ENCODE results near the gene DNAJB4. TPM values are rescaled to one million over a fixed set of nuclear protein-coding genes. Genes with fewer than 3 reads are reported as not detected.
"Not testable (repeated sequence)": the region's sequence is repeated elsewhere in the genome, so short reads cannot be mapped to it uniquely, and the experiment has no call there.

The DNAJB4 gene
- total RNA-seq, 2 donors from 2014 or later = 20.2 to 24.1 TPM

DNA sequence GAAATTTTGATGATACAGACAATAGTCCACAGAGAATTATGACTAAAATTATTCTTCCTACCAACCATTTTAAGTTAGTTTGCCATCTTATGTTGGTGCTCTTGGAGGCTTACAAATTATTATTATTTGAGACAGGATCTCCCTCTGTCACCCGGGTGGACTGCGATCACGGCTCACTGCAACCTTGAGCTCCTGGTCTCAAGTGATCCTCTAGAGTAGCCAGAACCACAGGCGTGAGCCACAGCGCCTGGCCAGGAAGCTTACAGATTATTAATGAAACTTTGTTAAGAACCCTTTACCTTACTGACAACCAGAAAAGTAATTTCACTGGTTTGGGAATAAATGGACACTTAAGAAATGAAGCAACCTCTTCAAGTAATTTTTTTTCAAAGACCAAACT, 8.0 kb upstream of the DNAJB4 start:
- H3K27me3 ChIP-seq = no peaks in the 10 kb centered on the region
- peaks cover 52% of the 10 kb centered on the region for H3K4me1 ChIP-seq
- no peaks in the 10 kb centered on the region for H3K36me3 ChIP-seq (replicated peaks in 1 of 2; ENCODE audit: insufficient read depth in 1 of 2, low read depth in 2 of 2)
- no peak overlapping the region for H3K4me3 ChIP-seq
- H3K27ac ChIP-seq = peak overlapping the region in 2 of 4 donors; percentile 54 to 84
- H3K9me3 ChIP-seq = no peaks in the 10 kb centered on the region
- DNase-seq = peak in 1 of 4 donors; percentile 45
- 34 to 59% methylated on average over 5 of the region's 5 CpGs for WGBS, 2 donors
- TF ChIP-seq, protein P1, sequence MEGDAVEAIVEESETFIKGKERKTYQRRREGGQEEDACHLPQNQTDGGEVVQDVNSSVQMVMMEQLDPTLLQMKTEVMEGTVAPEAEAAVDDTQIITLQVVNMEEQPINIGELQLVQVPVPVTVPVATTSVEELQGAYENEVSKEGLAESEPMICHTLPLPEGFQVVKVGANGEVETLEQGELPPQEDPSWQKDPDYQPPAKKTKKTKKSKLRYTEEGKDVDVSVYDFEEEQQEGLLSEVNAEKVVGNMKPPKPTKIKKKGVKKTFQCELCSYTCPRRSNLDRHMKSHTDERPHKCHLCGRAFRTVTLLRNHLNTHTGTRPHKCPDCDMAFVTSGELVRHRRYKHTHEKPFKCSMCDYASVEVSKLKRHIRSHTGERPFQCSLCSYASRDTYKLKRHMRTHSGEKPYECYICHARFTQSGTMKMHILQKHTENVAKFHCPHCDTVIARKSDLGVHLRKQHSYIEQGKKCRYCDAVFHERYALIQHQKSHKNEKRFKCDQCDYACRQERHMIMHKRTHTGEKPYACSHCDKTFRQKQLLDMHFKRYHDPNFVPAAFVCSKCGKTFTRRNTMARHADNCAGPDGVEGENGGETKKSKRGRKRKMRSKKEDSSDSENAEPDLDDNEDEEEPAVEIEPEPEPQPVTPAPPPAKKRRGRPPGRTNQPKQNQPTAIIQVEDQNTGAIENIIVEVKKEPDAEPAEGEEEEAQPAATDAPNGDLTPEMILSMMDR (IDR thresholded peaks at IDR 0.05) = no peak
- TF ChIP-seq POLR2A (IDR thresholded peaks at IDR 0.05) = no peak
- ATAC-seq = no peak
- intact Hi-C loops (cut with DNase I) = no loop called here

DNA sequence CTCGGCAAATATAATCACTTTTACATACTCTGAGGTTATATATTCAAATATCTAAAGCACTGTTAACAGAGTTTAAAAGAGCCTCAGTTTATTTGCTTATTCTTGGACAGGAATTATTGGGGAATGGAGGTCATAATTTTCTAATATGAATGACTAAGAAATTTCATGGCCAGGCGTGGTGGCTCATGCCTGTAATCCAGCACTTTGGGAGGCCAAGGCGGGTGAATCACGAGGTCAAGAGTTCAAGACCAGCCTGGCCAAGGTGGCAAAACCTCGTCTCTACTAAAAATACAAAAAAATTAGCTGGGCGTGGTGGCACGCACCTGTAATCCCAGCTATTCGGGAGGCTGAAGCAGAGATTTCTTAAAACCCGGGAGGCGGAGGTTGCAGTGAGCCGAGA, 4.2 kb upstream of the DNAJB4 start:
- H3K4me3 ChIP-seq; H3K27me3 ChIP-seq; H3K9me3 ChIP-seq; H3K36me3 ChIP-seq (replicated peaks in 1 of 2; ENCODE audit: insufficient read depth in 1 of 2, low read depth in 2 of 2); DNase-seq; ATAC-seq; intact Hi-C loops (cut with DNase I): not testable (repeated sequence)
- peak overlapping the region in 2 of 4 donors; percentile 49 to 84 for H3K27ac ChIP-seq
- H3K4me1 ChIP-seq = peaks cover 53% of the 10 kb centered on the region
- 90 to 92% methylated on average over 11 of the region's 11 CpGs for WGBS, 2 donors

DNA sequence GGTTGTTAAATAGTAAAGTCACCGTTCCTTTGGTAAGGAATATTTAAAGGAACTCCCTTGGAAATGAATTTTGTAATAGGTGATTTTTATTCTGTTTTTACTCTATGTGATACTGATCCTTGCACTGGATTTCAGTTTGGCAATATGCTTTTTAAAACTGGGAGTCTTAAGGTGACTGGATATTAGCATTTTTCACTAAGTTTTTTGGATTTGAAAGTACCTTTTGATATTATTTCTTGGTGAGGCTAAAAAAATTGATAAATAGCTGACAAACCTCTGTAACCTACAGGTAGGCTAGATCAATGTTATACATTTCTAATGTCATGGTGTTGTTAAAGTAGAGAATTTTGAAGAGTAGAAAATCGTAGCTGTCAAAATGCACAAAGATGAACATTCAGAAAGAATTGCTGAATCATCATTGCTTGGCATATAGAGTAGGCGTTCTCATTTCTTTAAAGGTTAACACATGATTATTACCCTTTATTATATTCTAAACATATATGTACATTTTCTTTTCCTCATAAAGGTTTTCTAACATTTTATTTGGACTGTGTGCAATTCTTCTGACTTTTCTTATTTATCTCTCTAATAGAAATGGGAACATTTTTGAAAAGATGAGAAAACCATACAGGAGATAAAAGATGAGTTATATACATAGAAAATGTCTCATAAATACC, 1.5 kb upstream of the DNAJB4 start:
- H3K36me3 ChIP-seq (replicated peaks in 1 of 2; ENCODE audit: insufficient read depth in 1 of 2, low read depth in 2 of 2) = no peaks in the 10 kb centered on the region
- no peaks in the 10 kb centered on the region for H3K27me3 ChIP-seq
- 9 to 12% methylated on average over 3 of the region's 3 CpGs for WGBS, 2 donors
- H3K9me3 ChIP-seq = no peaks in the 10 kb centered on the region
- ATAC-seq (no peak), DNase-seq (no peak)
- H3K4me3 ChIP-seq = no peak overlapping the region
- TF ChIP-seq, protein P1 (IDR thresholded peaks at IDR 0.05) = no peak
- no peak for TF ChIP-seq POLR2A (IDR thresholded peaks at IDR 0.05)
- peaks cover 36% of the 10 kb centered on the region for H3K4me1 ChIP-seq
- intact Hi-C loops (cut with DNase I) = no loop called here
- peak overlapping the region; percentile 3 to 93 (median 86) for H3K27ac ChIP-seq

DNA sequence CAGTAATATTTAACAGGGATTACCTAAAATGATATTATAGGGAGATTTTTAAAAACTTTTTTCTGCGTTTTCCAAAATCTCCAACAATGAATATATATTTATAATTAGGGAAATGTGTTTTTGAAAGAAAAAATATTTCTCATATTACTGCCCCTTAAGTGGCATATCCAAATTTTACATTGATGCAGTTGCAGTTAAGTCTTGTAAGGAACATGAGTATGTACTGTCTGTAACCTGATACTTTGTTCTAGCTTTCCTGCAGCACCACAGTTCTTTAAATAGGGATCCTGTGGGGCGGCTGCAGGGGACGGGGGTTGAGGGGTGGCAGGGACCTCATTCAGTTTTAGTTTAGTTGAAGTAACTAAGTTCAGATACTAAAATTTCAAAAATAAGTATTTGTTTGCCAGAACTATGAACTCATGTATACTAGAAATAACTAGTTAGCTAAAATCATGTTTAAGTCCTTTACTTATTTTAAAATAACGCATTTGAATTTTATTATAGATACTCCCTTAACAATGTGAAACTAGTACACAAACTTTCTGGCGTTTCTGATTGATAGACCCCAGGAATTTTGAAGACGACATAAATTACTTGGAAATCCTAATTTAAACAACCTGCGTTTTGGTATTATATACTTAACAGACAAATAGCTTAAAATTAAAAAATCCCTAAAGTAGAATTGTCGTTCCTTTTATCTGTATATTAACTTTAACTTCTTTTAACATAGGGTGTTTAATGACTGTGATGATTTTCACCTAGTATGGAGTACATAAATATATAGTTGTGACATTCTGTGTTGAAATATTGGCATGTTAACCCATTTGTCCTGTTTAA, 639 bp upstream of the DNAJB4 start:
- intact Hi-C loops (cut with DNase I) = no loop called here
- WGBS, 2 donors = 3 to 4% methylated on average over 8 of the region's 8 CpGs
- H3K36me3 ChIP-seq (replicated peaks in 1 of 2; ENCODE audit: insufficient read depth in 1 of 2, low read depth in 2 of 2) = no peaks in the 10 kb centered on the region
- H3K4me3 ChIP-seq = no peak overlapping the region
- peaks cover 33% of the 10 kb centered on the region for H3K4me1 ChIP-seq
- ATAC-seq = peak; percentile 33
- H3K27ac ChIP-seq = peak overlapping the region; percentile 84 to 93 (median 88)
- no peaks in the 10 kb centered on the region for H3K27me3 ChIP-seq
- peak in 1 of 3 donors; percentile 89 for TF ChIP-seq POLR2A (IDR thresholded peaks at IDR 0.05)
- TF ChIP-seq, protein P1 (IDR thresholded peaks at IDR 0.05) = peak in 1 of 7 experiments; percentile 11
- H3K9me3 ChIP-seq = no peaks in the 10 kb centered on the region
- DNase-seq = peak; percentile 35 to 56 (median 40)

DNA sequence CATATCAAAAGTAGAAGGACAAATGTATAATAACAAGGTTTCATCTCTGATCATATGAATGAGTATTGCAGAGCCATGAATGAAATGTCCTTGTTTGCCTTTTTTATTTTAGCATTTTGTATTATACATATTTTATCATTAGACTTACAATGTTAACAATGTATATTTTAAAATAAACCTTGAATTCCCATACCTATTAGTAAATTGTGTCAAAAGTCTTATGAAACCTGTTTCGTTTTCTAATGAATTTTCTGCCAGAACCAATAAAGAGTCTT, 646 bp downstream of the DNAJB4 start:
- intact Hi-C loops (cut with DNase I) = no loop called here
- 2% methylated on average over 1 of the region's 1 CpG for WGBS, 2 donors
- no peaks in the 10 kb centered on the region for H3K36me3 ChIP-seq (replicated peaks in 1 of 2; ENCODE audit: insufficient read depth in 1 of 2, low read depth in 2 of 2)
- no peaks in the 10 kb centered on the region for H3K9me3 ChIP-seq
- peak overlapping the region; percentile 84 to 93 (median 88) for H3K27ac ChIP-seq
- peak overlapping the region; percentile 9 to 48 for H3K4me3 ChIP-seq
- H3K27me3 ChIP-seq = no peaks in the 10 kb centered on the region
- H3K4me1 ChIP-seq = peaks cover 34% of the 10 kb centered on the region
- DNase-seq (no peak), ATAC-seq (no peak)
- no peak for TF ChIP-seq POLR2A (IDR thresholded peaks at IDR 0.05)
- TF ChIP-seq, protein P1 (IDR thresholded peaks at IDR 0.05) = no peak
